H9 (cell line): ENCODE measurements around the gene ANKMY1. TPM values are rescaled to one million over a fixed set of nuclear protein-coding genes. Genes with fewer than 3 reads are reported as not detected.

Source experiments
- DNase-seq: peaks from one replicate; pipeline ENCODE4 v3.0.0-alpha.2; 2017
- H2AFZ ChIP-seq: one replicate; pipeline ENCODE4 v1.6.1; 2013; ENCODE audit warnings: mild to moderate bottlenecking, low read length, control low read depth, moderate library complexity
- H2AK5ac ChIP-seq: 2 replicates; pipeline ENCODE4 v1.6.1; 2013; ENCODE audit warnings: low read length, control low read depth, mixed read lengths; ENCODE audit not compliant: insufficient read length
- H2BK120ac ChIP-seq: one replicate; pipeline ENCODE4 v1.6.1; 2013; ENCODE audit warnings: low read depth, mild to moderate bottlenecking, low read length, control low read depth, inconsistent platforms; ENCODE audit not compliant: poor library complexity, severe bottlenecking
- H2BK12ac ChIP-seq: 2 replicates; pipeline ENCODE4 v1.6.1; 2013; ENCODE audit warnings: low read length, control low read depth, mixed read lengths, low read depth; ENCODE audit not compliant: insufficient read length
- H2BK15ac ChIP-seq: 2 replicates; pipeline ENCODE4 v1.6.1; 2013; ENCODE audit warnings: low read depth, low read length, control low read depth
- H2BK20ac ChIP-seq: one replicate; pipeline ENCODE4 v1.6.1; 2013; ENCODE audit warnings: low read depth, mild to moderate bottlenecking, low read length, control low read depth, inconsistent platforms; ENCODE audit not compliant: poor library complexity, severe bottlenecking
- H2BK5ac ChIP-seq: 2 replicates; pipeline ENCODE4 v1.6.1; 2013; ENCODE audit warnings: low read length, control low read depth, mixed read lengths; ENCODE audit not compliant: insufficient read length
- H3K14ac ChIP-seq: 2 replicates; pipeline ENCODE4 v1.6.1; 2013; ENCODE audit warnings: low read length, control low read depth; ENCODE audit not compliant: insufficient read depth
- H3K18ac ChIP-seq: 2 replicates; pipeline ENCODE4 v1.6.1; 2013; ENCODE audit warnings: low read depth, mild to moderate bottlenecking, mixed read lengths, low read length, control low read depth; ENCODE audit not compliant: insufficient read length
- H3K23ac ChIP-seq: 2 replicates; pipeline ENCODE4 v1.6.1; 2013; ENCODE audit warnings: low read length, control low read depth, mixed read lengths, low read depth; ENCODE audit not compliant: insufficient read length
- H3K23me2 ChIP-seq: 2 replicates; pipeline ENCODE4 v1.6.1; 2013; ENCODE audit warnings: low read depth, mild to moderate bottlenecking, mixed read lengths, low read length, control low read depth; ENCODE audit not compliant: insufficient read length, poor library complexity, severe bottlenecking
- H3K27ac ChIP-seq: 2 replicates; pipeline ENCODE4 v1.5.1; 2013; ENCODE audit warnings: low read length, control low read depth, mixed read lengths, low read depth; ENCODE audit not compliant: insufficient read length
- H3K27me3 ChIP-seq: 2 replicates; pipeline ENCODE4 v1.6.1; 2013; ENCODE audit warnings: low read length, control low read depth, inconsistent platforms; ENCODE audit not compliant: insufficient read depth
- H3K4ac ChIP-seq: 2 replicates; pipeline ENCODE4 v1.6.1; 2013; ENCODE audit warnings: low read depth, mild to moderate bottlenecking, control low read depth, inconsistent platforms, low read length, moderate library complexity
- H3K4me1 ChIP-seq: 2 replicates; pipeline ENCODE4 v1.6.1; 2013; ENCODE audit warnings: low read length, control low read depth, inconsistent platforms; ENCODE audit not compliant: insufficient read depth
- H3K4me2 ChIP-seq: 2 replicates; pipeline ENCODE4 v1.6.1; 2013; ENCODE audit warnings: low read length, control low read depth, mixed read lengths; ENCODE audit not compliant: insufficient read length, insufficient read depth
- H3K56ac ChIP-seq: 2 replicates; pipeline ENCODE4 v1.6.1; 2013; ENCODE audit warnings: low read depth, mild to moderate bottlenecking, mixed read lengths, low read length, control low read depth; ENCODE audit not compliant: insufficient read length
- H3K79me1 ChIP-seq: 2 replicates; pipeline ENCODE4 v1.6.1; 2013; ENCODE audit warnings: low read depth, mild to moderate bottlenecking, moderate library complexity, low read length, control low read depth, inconsistent platforms; ENCODE audit not compliant: insufficient read depth, poor library complexity, severe bottlenecking
- H3K79me2 ChIP-seq: 2 replicates; pipeline ENCODE4 v1.6.1; 2013; ENCODE audit warnings: low read length, control low read depth, inconsistent platforms; ENCODE audit not compliant: insufficient read depth
- H3K9ac ChIP-seq: 2 replicates; pipeline ENCODE4 v1.6.1; 2013; ENCODE audit warnings: low read length, control low read depth, mixed read lengths; ENCODE audit not compliant: insufficient read length; ENCODE audit errors: extremely low read depth
- H3K9me3 ChIP-seq: one replicate; pipeline ENCODE4 v1.6.1; 2013; ENCODE audit warnings: low read depth, low read length, inconsistent platforms; ENCODE audit not compliant: control insufficient read depth
- H3T11ph ChIP-seq: one replicate; pipeline ENCODE4 v1.6.1; 2013; ENCODE audit warnings: mild to moderate bottlenecking, low read length, control low read depth, inconsistent platforms
- H4K20me1 ChIP-seq: one replicate; pipeline ENCODE4 v1.6.1; 2013; ENCODE audit not compliant: control insufficient read depth, insufficient read length, insufficient read depth
- H4K5ac ChIP-seq: 2 replicates; pipeline ENCODE4 v1.6.1; 2013; ENCODE audit warnings: low read depth, mild to moderate bottlenecking, mixed read lengths, low read length, control low read depth; ENCODE audit not compliant: insufficient read length
- H4K8ac ChIP-seq: replicated peaks from 2 replicates; pipeline ENCODE4 v1.6.1; 2013; ENCODE audit warnings: low read length, control low read depth, mixed read lengths, low read depth; ENCODE audit not compliant: insufficient read length
- H4K91ac ChIP-seq: 2 replicates; pipeline ENCODE4 v1.6.1; 2013; ENCODE audit warnings: low read depth, mild to moderate bottlenecking, moderate library complexity, mixed read lengths, low read length, control low read depth; ENCODE audit not compliant: insufficient read length
- H3K27ac Mint-ChIP-seq, 3 experiments: 2 replicates in 2 of 3; 3 replicates in 1 of 3; pipeline ENCODE4 v1.8.0; 2020 to 2021; ENCODE audit warnings: mixed read lengths in 3 of 3, mild to moderate bottlenecking in 1 of 3, moderate library complexity in 1 of 3
- H3K27me3 Mint-ChIP-seq: 2 replicates; pipeline ENCODE4 v1.8.0; 2021; ENCODE audit warnings: low read depth, mild to moderate bottlenecking, moderate library complexity, mixed read lengths
- H3K36me3 Mint-ChIP-seq, 3 experiments: 2 replicates in 2 of 3; 3 replicates in 1 of 3; pipeline ENCODE4 v1.8.0; 2020 to 2021; ENCODE audit warnings: low read depth in 3 of 3, mixed read lengths in 3 of 3; ENCODE audit not compliant: insufficient read depth in 1 of 3
- H3K4me1 Mint-ChIP-seq, 2 experiments: 2 replicates each; pipeline ENCODE4 v1.8.0; 2020; ENCODE audit warnings: mixed read lengths in 2 of 2
- H3K4me3 Mint-ChIP-seq, 2 experiments: 2 replicates in 1 of 2; 3 replicates in 1 of 2; pipeline ENCODE4 v1.8.0; 2020 to 2021; ENCODE audit warnings: mild to moderate bottlenecking in 2 of 2, mixed read lengths in 2 of 2, moderate library complexity in 1 of 2
- H3K9me3 Mint-ChIP-seq, 2 experiments: 2 replicates in 1 of 2; 3 replicates in 1 of 2; pipeline ENCODE4 v1.8.0; 2020; ENCODE audit warnings: mild to moderate bottlenecking in 2 of 2, mixed read lengths in 2 of 2, moderate library complexity in 1 of 2
- CTCF ChIP-seq: fragments of 200-600 bp; sonication (generic); conservative IDR thresholded peaks from 3 replicates; pipeline ENCODE4 v1.8.0; 2021; ENCODE audit warnings: antibody characterized with exemption, mild to moderate bottlenecking
- WGBS: extraction: QIAGEN DNeasy Blood & Tissue Kit; methylation state at CpG from one replicate; pipeline ENCODE4 v1.1.7; 2013; ENCODE audit warnings: missing lambda C conversion rate, low lambda C conversion rate, mixed read lengths; ENCODE audit not compliant: insufficient read length; ENCODE audit errors: extremely low coverage; 5-methylcytosine and 5-hydroxymethylcytosine counted together
- total RNA-seq: library from RNA; stranded (reverse); gene quantifications from 2 replicates; pipeline ENCODE4 v1.2.1, GENCODE V29; 2021

The ANKMY1 gene
- total RNA-seq, 1 experiment from 2014 or later = 13.7 TPM

GRCh38 chr2:240538031-240538780 lies 19.6 kb downstream of the ANKMY1 start:
- no peak overlapping the region for H3K27ac Mint-ChIP-seq
- Histone ChIP-seq H2AFZ (no peak overlapping the region), H4K20me1 (no peaks in the 10 kb centered on the region), H3K4ac (no peak overlapping the region), H4K91ac (no peak overlapping the region), H3K14ac (no peak overlapping the region), H2AK5ac (no peak overlapping the region), H3K23ac (no peak overlapping the region), H4K5ac (no peak overlapping the region), H3K79me2 (no peaks in the 10 kb centered on the region), H2BK12ac (no peak overlapping the region), H3K18ac (no peak overlapping the region), H3K27me3 (no peaks in the 10 kb centered on the region), H4K8ac (no peak overlapping the region), H3K9ac (no peak overlapping the region), H3K23me2 (no peaks in the 10 kb centered on the region), H2BK20ac (no peak overlapping the region), H3K4me2 (no peak overlapping the region), H3T11ph (no peak overlapping the region), H3K4me1 (no peaks in the 10 kb centered on the region), H2BK5ac (no peak overlapping the region), H3K56ac (no peak overlapping the region), H2BK120ac (no peak overlapping the region), H2BK15ac (no peak overlapping the region), H3K9me3 (peaks cover 7% of the 10 kb centered on the region), H3K27ac (no peak overlapping the region), H3K79me1 (no peaks in the 10 kb centered on the region)
- DNase-seq = no peak
- H3K27me3 Mint-ChIP-seq = no peaks in the 10 kb centered on the region; the same call in 1 of the 2 replicates
- peaks cover 35 to 41% (median 38%) of the 10 kb centered on the region in 3 experiments for H3K36me3 Mint-ChIP-seq
- no peak for TF ChIP-seq CTCF
- no peak overlapping the region for H3K4me3 Mint-ChIP-seq
- peaks cover 4 to 5% of the 10 kb centered on the region in 2 experiments; a peak in 2 of 4 replicates for H3K4me1 Mint-ChIP-seq
- peaks cover 16 to 23% of the 10 kb centered on the region in 2 experiments for H3K9me3 Mint-ChIP-seq
- WGBS = no CpG with 5 or more reads among the region's 43 CpGs
